IPS-20b (cell line): ENCODE results near the gene ATP9B.
"Not testable (repeated sequence)": the region's sequence is repeated elsewhere in the genome, so short reads cannot be mapped to it uniquely, and the experiment has no call there.

Source experiments
- H3K27ac ChIP-seq: one replicate; pipeline ENCODE4 v1.5.1; 2013; ENCODE audit warnings: low read length
- H3K27me3 ChIP-seq: 2 replicates; pipeline ENCODE4 v1.6.1; 2013; ENCODE audit warnings: mild to moderate bottlenecking, low read length, inconsistent platforms; ENCODE audit not compliant: insufficient read depth
- H3K36me3 ChIP-seq: 2 replicates; pipeline ENCODE4 v1.6.1; 2013; ENCODE audit warnings: low read depth, mild to moderate bottlenecking, inconsistent platforms, low read length, moderate library complexity; ENCODE audit not compliant: insufficient read depth
- H3K4me1 ChIP-seq: 2 replicates; pipeline ENCODE4 v1.6.1; 2013; ENCODE audit warnings: mild to moderate bottlenecking, control low read depth, inconsistent platforms, low read length, moderate library complexity; ENCODE audit not compliant: insufficient read depth
- H3K4me3 ChIP-seq: 2 replicates; pipeline ENCODE4 v1.5.1; 2013; ENCODE audit warnings: mild to moderate bottlenecking, low read length, inconsistent platforms
- H3K9ac ChIP-seq: 2 replicates; pipeline ENCODE4 v1.6.1; 2013; ENCODE audit warnings: low read depth, mild to moderate bottlenecking, inconsistent platforms, low read length, moderate library complexity
- H3K9me3 ChIP-seq: 2 replicates; pipeline ENCODE4 v1.6.1; 2013; ENCODE audit warnings: mild to moderate bottlenecking, low read depth, low read length, inconsistent platforms; ENCODE audit not compliant: insufficient read depth

Gene ATP9B

DNA sequence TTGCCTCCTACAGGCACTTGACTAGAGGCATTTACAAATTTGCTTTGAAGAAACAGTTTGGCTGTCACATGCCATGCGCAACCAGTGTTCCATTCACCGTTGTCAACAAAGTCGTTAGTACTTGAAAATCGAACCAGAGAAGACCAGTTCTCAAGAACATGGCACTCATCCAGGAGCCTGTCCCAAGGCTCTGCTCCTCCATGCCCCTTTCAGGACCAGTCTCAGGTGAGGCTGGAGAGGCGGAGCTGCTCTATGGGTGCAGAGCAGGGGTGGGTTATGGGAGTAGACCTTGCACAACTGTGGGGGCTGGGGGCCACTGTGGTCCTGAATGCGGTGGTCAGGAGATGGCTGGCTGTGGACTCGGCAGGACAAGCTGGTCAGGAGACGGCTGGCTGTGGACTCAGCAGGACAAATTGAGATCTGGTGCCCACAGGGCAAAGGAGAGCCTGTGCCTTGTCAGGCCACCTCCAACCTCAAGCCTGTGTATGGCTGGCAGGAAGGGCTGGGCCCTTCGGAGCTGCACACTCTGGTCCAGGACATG is 12.3 kb upstream of the ATP9B start:
- Histone ChIP-seq H3K9me3 (no peaks in the 10 kb centered on the region), H3K4me3 (no peak overlapping the region)

DNA sequence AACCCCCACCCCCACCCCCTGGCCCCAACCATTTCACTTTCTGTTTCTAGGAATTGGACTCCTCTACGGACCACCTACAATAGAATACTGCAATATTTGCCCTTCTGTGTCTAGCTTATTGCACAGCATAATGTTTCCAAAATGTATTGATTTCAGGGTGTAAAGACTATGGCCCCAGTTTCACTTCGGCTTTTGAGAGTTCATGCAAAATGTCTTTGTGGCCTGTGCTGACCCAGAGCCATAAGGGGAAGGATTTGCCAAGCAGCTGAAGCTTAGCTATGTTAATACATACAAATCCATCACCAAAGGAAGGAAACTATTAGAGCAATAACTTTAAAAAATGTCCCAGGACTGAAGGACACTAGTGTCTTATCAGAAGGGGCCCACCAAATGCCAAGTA is 11.2 kb upstream of the ATP9B start:
- H3K9me3 ChIP-seq: no peaks in the 10 kb centered on the region
- H3K4me3 ChIP-seq: no peak overlapping the region
- no peaks in the 10 kb centered on the region for H3K27me3 ChIP-seq
- no peaks in the 10 kb centered on the region for H3K36me3 ChIP-seq
- no peak overlapping the region for H3K9ac ChIP-seq
- H3K27ac ChIP-seq: no peak overlapping the region
- no peaks in the 10 kb centered on the region for H3K4me1 ChIP-seq

More for the DNA sequence above, 12.3 kb upstream of the ATP9B start:
- H3K4me1 ChIP-seq: no peaks in the 10 kb centered on the region
- H3K27me3 ChIP-seq: no peaks in the 10 kb centered on the region
- no peak overlapping the region for H3K27ac ChIP-seq
- H3K36me3 ChIP-seq: no peaks in the 10 kb centered on the region
- H3K9ac ChIP-seq: no peak overlapping the region

DNA sequence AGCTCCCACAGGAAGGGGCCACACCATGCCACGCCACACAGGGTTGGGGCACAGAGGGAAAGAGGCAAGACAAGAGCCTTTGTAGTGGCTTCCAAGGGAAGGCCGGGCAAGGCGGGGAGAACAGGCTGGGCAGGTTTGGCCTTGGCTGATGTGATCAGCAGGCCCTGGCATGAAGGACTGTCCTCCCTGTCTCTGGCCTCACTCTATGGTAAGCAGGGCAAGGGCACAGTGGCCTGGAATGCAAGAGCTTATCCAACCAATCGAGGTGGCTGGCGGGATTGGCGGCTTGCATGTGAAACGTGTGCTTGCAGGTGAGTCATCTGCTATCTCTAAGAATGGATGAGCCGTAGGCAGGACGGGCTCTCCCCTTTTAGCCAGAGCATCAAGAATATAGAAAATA is 6.4 kb upstream of the ATP9B start:
- Histone ChIP-seq H3K4me3 (no peak overlapping the region), H3K36me3 (no peaks in the 10 kb centered on the region), H3K27ac (no peak overlapping the region), H3K27me3 (peaks cover 24% of the 10 kb centered on the region), H3K9ac (no peak overlapping the region), H3K4me1 (no peaks in the 10 kb centered on the region), H3K9me3 (peaks cover 4% of the 10 kb centered on the region; the same call in 1 of the 2 replicates)

GRCh38 chr18:79064228-79064627 is 5.0 kb upstream of the ATP9B start:
- Histone ChIP-seq H3K9ac (no peak overlapping the region), H3K36me3 (no peaks in the 10 kb centered on the region), H3K27ac (no peak overlapping the region), H3K9me3 (peaks cover 4% of the 10 kb centered on the region; the same call in 1 of the 2 replicates), H3K4me3 (no peak overlapping the region), H3K4me1 (no peaks in the 10 kb centered on the region), H3K27me3 (peaks cover 30% of the 10 kb centered on the region)

- no peaks in the 10 kb centered on the region for H3K36me3 ChIP-seq
- no peak overlapping the region for H3K9ac ChIP-seq
- peaks cover 4% of the 10 kb centered on the region; the same call in 1 of the 2 replicates for H3K9me3 ChIP-seq
- H3K4me1 ChIP-seq: no peaks in the 10 kb centered on the region
- H3K27me3 ChIP-seq: peaks cover 30% of the 10 kb centered on the region
- H3K27ac ChIP-seq: no peak overlapping the region
- no peak overlapping the region for H3K4me3 ChIP-seq
Measured at GRCh38 chr18:79065802-79066201, 3.4 kb upstream of the ATP9B start.

DNA sequence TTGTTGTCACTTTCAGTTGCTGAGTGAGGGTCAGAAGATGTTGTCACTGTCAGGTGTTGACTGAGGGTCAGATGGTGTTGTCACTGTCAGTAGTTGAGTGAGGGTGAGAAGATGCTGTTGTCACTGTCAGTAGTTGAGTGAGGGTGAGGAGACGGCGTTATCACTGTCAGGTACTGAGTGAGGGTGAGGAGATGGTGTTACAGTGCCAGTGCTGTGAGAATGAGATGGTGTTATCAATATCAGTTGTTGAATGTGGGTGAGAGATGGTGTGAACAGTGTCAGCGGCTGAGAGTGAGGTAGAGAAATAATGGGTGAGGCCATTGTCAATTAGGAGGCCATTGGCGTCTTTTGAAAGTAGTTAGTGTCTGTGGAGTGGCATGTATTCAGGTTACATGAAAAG is 1.6 kb upstream of the ATP9B start:
- Histone ChIP-seq H3K27me3 (peaks cover 30% of the 10 kb centered on the region), H3K9me3 (peaks cover 8% of the 10 kb centered on the region)

DNA sequence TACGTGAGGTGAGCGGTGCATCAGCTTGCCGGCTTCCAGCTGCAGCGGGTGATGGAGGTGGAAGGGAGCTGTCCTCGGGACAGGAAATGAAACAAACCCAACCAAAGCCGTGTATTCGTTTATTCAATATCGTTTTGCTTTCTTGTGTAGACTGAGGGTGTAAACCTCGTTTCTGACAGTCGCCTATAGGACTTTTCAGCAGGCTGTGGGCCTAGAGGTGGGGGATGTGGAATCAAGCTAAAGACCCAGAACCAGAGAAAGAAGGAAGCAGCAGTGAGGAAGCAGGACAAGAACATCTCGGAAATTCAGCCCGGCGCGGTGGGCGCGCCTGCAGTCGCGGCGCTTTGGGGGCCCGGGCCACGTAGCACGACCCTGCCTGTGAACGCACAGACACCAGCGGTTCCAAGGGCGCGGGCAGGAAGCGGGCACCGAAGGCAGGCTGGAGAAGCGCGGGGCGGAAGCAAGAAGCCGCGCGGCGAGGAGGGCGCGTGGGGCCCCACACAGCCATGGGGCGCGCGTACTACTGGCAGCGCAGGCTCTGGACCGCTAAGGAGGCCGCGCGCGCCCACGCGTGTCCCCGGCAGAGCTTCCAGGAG is 755 bp upstream of the ATP9B start:
- Histone ChIP-seq H3K9ac (no peak overlapping the region), H3K4me3 (peak overlapping the region; percentile 87; the same call in 1 of the 2 replicates), H3K27ac (no peak overlapping the region)

More for the DNA sequence above, 1.6 kb upstream of the ATP9B start:
- no peaks in the 10 kb centered on the region for H3K4me1 ChIP-seq
- H3K27ac ChIP-seq: no peak overlapping the region
- H3K4me3 ChIP-seq: no peak overlapping the region
- H3K9ac ChIP-seq: no peak overlapping the region
- no peaks in the 10 kb centered on the region for H3K36me3 ChIP-seq

DNA sequence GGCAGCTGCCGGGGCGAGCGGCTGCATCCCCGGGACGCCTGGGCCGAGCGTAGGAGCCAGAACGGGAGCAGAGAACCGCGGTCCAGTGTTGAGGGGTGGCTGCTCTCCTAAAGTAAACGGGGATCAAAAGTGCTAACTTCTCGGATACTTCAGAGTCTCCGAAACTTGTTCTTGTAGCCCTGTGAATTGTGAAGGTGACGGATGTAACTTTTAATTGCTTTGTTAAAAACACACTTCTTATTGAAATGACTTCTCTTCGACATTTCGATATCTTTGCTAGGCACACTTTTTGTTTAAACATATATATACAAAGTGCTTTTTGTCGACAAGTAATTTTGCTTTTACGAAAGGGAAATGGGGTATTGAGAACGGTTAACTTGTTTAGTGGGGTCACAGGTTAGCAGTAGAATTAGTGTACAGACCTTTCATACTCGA is 540 bp downstream of the ATP9B start:
- no peaks in the 10 kb centered on the region for H3K36me3 ChIP-seq
- H3K4me1 ChIP-seq: no peaks in the 10 kb centered on the region
- H3K27ac ChIP-seq: peak overlapping the region; percentile 53
- peaks cover 30% of the 10 kb centered on the region for H3K27me3 ChIP-seq
- H3K9ac ChIP-seq: peak overlapping the region; percentile 92
- H3K4me3 ChIP-seq: peak overlapping the region; percentile 87
- peaks cover 8% of the 10 kb centered on the region for H3K9me3 ChIP-seq

More for the DNA sequence above, 755 bp upstream of the ATP9B start:
- peaks cover 8% of the 10 kb centered on the region for H3K9me3 ChIP-seq
- H3K36me3 ChIP-seq: no peaks in the 10 kb centered on the region
- peaks cover 30% of the 10 kb centered on the region for H3K27me3 ChIP-seq
- H3K4me1 ChIP-seq: no peaks in the 10 kb centered on the region

DNA sequence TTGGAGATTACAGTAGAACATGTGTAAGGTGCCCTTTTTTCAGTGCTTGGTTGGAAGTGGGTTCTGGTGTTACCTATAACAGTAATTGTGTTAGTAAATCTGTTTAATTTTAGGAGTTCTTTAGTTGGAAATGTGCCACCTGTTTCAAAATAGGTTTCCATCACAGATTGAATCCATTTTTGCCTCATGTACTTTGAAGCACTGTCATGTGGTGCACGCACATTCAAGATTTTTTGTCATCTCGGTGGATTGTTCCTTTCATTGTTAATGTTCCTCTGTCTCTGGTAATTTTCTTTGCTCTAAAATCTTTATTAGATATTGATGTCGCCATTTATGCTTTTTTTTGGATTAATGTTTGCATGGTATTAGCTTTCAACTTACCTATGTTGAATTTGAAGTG is 1.3 kb downstream of the ATP9B start:
- Histone ChIP-seq H3K9me3 (peaks cover 8% of the 10 kb centered on the region), H3K27me3 (peaks cover 28% of the 10 kb centered on the region), H3K4me3 (peak overlapping the region; percentile 87), H3K9ac (peak overlapping the region; percentile 92; the same call in 1 of the 2 replicates), H3K36me3 (no peaks in the 10 kb centered on the region), H3K27ac (no peak overlapping the region), H3K4me1 (no peaks in the 10 kb centered on the region)

GRCh38 chr18:79071037-79071436 is 1.8 kb downstream of the ATP9B start:
- peaks cover 23% of the 10 kb centered on the region for H3K27me3 ChIP-seq
- no peak overlapping the region for H3K9ac ChIP-seq
- H3K4me1 ChIP-seq: no peaks in the 10 kb centered on the region
- H3K9me3 ChIP-seq: peaks cover 8% of the 10 kb centered on the region
- H3K36me3 ChIP-seq: no peaks in the 10 kb centered on the region
- H3K27ac ChIP-seq: no peak overlapping the region
- peak overlapping the region; percentile 87; the same call in 1 of the 2 replicates for H3K4me3 ChIP-seq

- peaks cover 18% of the 10 kb centered on the region for H3K27me3 ChIP-seq
- H3K9me3 ChIP-seq: peaks cover 8% of the 10 kb centered on the region
- H3K4me1 ChIP-seq: no peaks in the 10 kb centered on the region; the same call in 1 of the 2 replicates
- H3K4me3 ChIP-seq: no peak overlapping the region
- H3K27ac ChIP-seq: no peak overlapping the region
- H3K9ac ChIP-seq: no peak overlapping the region
- H3K36me3 ChIP-seq: no peaks in the 10 kb centered on the region
Measured at GRCh38 chr18:79071503-79072210, 2.5 kb downstream of the ATP9B start.

GRCh38 chr18:79072655-79073054 is 3.5 kb downstream of the ATP9B start:
- H3K4me1 ChIP-seq, H3K27ac ChIP-seq, H3K9me3 ChIP-seq, H3K4me3 ChIP-seq, H3K36me3 ChIP-seq, H3K9ac ChIP-seq, H3K27me3 ChIP-seq: not testable (repeated sequence)
